ENCODE measurements around the gene KRTAP10-12.

DNA sequence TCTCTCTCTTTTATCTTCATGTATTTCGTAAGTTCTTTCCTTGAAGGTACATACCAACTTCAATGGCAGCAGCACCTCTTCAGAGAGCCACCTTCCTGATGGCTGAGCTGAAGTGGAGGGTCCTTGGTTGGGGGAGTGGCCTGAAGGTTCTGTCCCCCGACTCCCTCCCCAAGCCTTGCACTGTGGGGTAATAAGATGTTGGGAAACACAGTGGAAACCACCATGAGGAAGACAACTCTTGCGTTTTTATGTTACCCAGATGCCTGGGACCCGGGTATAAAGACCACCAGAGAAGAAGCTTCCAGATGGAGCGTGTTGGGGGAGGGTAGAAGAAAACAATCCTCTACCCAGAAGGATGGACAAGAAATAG lies 38.4 kb upstream of the KRTAP10-12 start:
- TF ChIP-seq EZH2 (IDR thresholded peaks at IDR 0.05; ENCODE audit: insufficient read depth, poor library complexity, severe bottlenecking) = no peak
- no peak for TF ChIP-seq EZH2phosphoT487 (IDR thresholded peaks at IDR 0.05; ENCODE audit: insufficient read depth, low read depth)
